NOMO-1 (cell line): ENCODE data around the gene BTLA.
A peak's percentile ranks its signal among the peaks of the same experiment; 100 is the strongest.
"Not testable (repeated sequence)": the region's sequence is repeated elsewhere in the genome, so short reads cannot be mapped to it uniquely, and the experiment has no call there.

ENCODE experiments used
- DNase-seq, 2 experiments: peaks; one replicate each; lab custom pipeline; 2025; ENCODE audit not compliant: unreplicated experiment in 2 of 2; lab: John Stamatoyannopoulos, UW

Gene BTLA

DNA sequence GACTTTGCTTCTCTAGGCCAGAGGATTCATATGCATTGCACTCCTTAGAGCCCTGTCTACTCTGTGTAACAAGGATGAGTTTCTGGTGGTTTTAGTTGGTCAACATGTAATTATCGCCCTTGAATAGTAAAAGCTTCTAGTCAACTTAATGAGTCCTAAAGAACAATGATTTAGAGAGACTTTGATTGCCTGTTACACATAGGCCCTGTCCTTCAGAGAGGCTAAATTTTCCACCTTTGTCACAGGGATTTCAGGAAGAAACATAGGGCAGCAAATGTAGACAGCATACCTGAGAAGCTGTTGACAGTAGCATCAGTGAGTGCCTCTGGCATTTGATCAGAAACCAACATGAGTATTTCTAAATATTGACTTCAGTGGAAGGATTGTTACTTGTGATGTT lies 7.1 kb downstream of the BTLA start:
- DNase-seq = no peak

DNA sequence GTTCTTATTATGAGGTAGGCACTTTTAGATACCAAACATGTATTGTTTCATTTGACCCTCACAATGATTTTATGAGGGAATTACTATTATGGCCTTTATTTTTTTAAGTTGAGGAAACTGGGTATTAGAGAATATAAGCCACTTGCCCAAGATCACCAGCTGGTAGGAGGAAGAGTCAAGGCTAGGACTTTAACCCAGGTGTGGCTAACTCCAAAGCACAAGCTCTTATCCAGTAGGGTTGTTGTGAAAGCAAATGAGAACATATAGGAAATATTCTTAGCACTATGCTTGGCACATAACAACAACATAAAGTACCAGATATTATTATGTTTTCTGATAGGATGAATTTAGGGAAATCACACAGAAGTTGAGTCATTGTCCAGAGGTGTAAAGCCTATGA lies 7.9 kb downstream of the BTLA start:
- no peak for DNase-seq

DNA sequence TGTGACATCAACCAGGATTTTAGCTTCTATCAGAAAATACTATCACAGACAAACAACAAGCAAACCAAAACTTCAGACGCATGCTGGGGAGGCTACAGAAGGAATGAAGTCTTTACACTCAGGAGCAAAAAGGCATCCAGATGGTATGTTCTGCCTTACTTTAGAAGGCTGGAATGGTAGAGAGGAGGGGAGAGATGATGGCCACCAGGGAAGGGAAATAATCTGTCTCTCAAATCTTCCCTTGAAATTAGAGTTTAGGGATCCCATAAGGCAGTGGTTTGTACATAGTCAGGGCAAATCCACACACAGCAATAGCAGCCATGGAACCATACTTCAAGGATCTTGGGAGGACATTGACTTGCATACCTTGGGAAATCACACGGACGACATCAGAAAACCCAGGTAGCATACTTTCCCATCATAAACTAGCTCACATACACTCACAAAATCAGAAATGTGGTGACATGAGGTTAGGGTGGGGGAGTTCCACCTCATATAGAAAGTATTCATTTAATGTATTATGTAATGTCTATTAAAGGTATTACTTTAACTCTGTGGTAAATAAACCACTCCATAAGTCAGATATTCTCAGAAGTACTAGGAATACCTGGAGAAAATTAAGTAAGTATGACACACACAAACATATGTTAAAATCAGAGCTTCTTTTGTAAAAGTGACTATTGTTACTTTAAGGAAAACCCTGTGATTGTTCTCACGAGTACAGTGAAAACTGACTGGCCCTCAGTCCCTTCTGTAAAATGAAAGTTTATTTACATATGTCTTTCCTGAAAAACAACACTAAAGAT lies 9.4 kb downstream of the BTLA start:
- DNase-seq = no peak

DNA sequence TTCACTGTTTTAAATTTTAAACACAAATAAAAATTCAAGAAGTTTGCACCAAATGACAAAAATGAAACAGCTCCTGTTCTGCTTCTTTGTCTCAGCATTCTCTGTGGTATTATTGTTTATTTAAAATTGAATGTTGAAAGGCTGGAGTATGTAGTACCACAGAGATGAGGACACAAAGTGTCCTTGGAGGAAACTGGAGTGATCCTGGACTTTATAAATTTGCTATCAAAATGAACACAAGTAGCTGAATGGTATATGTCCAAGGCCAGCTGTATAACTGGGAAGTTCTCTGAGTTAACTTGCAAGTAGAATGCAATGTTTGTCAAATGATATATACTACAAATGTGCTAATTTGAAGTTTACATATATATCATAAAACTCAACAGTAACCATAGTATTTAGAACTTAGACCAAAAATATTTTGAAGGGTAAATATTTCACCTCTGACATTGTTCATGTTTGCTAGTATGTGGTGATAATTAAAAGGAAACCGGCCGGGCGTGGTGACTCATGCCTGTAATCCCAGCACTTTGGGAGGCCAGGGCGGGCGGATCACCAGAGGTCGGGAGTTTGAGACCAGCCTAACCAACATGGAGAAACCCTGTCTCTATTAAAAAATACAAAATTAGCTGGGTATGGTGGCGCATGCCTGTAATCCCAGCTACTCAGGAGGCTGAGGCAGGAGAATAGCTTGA lies 12.3 kb downstream of the BTLA start:
- no peak for DNase-seq

DNA sequence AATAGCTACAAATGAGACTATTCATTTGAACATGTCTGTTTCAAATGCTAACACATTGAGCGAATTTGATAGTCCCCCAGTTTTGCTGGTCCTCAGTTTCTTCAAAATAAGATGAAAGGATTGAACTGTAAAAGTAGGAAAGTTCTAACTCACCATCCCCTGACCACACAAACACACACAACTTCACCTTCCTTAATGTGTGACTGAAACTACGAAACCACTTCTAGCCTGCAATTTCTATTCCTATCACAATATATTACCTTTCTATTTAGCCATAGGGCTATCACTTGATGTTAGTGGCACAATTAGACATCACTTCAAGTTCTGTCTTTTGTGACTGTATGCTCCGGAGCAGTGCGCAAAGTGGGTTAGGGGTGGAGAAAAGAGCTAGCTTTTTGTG lies 14.9 kb downstream of the BTLA start:
- no peak for DNase-seq

DNA sequence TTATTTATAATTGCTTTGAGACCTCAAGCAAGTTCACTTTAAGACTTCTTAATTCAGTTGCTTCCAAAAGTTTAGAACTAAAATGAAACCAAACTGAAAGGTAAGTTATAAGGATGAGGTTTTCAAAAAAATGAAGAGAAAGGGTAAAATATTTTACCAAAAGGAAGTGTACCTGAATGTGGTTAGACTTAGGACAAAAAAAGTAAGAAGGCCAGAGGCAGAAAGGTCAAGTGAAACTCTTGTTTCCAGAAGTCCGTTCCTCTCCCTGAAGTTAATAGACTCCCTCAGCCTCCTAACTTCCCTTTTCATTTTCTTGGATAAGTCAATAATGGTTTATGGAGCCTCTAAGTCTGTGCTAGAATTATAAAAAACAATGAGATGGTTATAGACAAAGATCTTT lies 16.6 kb downstream of the BTLA start:
- peak in 1 of 2 experiments; percentile 34 for DNase-seq

DNA sequence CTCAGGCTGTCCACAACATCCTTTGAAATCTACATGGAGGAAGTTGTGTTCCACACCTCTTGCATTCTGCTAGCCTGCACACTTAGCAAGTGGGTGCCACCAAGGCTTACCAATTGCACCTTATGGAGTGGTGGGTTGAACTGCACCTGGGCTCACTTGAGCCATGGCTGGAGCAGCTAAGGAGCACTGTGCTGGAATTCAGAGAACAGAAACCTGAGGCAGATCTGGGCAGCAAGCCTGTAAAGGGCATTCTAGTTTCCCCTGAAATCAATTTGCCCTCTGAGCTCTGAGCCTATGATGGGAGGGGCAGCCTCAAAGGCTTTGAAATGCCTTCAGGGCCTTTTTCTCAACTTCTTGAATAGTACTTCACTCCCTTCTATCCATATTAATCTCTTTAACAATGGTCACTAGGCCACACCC lies 18.0 kb downstream of the BTLA start:
- no peak for DNase-seq

DNA sequence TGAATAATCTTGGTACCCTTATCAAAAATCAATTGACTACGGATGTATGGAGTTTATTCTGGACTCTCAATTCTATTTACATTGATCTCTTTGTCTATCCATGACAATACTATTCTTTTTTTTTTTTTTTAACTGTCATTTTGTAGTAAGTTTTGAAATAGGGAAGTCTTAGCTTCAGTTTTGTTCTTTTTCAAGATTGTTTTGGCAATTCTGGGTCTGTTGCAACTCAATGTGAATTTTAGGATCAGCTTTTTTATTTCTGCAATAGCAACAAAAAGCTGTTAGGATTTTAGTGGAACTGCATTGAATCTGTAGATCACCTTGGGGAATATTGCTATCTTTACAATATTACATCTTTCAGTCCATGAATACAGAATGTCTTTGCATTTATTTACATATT lies 21.4 kb downstream of the BTLA start:
- peak; percentile 43 to 81 for DNase-seq

DNA sequence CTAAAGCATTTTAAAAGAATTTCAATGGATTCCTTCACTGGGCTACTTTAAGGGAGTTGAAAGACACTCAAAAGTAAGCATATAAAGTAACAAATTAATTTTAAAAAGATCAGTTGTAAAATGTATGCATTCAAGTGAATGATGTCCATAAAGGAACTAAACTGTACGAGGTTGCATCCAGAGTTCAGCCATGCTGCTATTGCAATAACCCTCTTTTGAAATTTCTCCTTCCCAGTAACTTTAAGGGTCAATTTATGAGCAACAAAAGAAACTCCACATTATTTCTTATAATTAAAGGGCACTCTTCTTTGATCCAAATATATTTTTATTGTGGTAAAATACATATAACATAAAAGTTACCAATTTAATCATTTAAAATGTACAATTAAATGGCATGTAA lies 22.9 kb downstream of the BTLA start:
- DNase-seq = no peak

DNA sequence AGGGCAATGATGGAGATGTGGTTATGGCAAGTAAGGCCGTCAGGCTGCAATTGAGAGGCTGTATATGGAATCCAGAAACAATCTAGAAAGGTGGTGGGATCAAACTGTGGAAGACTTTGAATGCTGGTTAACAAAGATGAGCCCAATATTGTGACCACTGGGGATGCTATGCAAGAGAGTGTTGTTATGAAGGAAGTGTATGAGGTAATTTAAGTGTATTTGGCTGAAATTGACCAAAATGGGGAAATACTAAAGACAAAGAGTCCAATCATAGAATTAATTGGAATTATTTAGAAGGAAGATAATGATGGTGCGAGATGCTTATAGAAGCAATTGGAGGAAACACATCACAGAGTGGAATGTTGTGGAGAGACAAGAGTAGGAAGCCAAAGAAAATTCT lies 24.5 kb downstream of the BTLA start:
- DNase-seq = peak in 1 of 2 experiments; percentile 52

DNA sequence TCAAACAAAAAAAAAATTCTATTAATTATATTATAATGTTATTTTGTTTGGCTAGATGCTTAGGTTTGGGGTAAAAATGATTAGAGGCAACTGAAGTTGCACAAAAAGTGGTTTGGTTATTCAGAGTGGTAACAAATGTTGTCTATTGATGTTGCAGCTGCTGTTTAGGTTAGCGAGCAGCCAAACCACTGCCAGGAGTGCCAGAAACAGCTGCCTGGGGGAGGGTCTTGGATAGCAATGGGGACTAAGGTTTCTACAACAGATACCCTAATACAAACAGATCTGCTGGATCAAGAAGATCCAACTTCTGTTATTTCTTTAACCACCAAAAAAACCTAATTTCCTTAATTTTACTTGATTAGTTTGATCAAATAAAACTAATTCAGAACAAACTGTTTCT lies 26.6 kb downstream of the BTLA start:
- DNase-seq = no peak

DNA sequence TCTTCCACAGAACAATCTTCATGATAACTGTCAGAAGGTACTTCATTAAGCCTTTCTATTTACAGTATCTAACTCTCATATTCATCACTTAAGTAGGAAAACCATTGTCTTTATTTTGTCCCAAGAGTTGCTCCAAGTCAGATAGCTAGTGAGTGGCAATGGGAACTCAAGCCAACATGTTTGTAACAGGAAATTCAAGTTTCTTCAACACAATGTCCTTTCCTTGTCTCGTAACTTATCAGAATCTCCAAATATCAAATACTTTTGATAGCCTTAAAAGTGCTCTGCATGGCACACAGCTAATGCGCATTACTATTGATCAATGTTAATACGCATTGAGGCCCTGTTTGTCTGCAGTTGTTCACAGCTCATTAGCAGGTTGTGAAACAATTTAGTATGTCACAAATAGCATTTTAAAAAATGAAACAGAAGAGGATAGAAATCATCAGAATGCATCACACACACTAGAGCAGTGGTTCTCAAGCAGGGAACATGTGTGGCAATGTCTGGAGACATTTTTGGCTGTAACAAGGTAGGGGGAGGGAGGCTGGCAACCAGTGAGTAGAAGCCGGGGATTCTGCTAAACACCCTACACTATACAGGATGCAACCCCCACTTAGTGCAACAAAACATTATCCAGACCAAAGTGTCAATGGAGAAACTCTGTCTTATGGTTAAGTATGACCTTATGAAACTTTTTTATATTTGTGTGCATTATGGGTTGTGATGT lies 27.5 kb downstream of the BTLA start:
- no peak for DNase-seq

DNA sequence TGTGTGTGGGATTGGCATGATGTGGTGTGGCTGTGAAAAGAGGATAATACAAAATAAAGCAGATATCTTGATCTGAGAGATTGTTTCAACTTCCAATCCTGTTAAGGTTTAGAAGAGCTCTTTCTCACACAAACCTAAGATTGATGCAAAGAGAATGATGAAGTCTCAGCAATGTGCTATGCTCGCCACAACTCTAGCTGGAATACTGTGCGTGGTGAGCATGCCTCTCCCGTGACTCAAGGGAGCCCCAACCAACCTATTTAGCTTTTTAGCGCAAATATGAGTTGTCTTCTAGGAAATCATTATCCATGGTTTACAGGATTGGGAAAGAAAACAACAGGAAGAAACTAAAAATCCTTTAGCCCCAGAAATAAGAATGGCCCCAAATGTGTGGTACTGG lies 28.5 kb downstream of the BTLA start:
- no peak for DNase-seq

DNA sequence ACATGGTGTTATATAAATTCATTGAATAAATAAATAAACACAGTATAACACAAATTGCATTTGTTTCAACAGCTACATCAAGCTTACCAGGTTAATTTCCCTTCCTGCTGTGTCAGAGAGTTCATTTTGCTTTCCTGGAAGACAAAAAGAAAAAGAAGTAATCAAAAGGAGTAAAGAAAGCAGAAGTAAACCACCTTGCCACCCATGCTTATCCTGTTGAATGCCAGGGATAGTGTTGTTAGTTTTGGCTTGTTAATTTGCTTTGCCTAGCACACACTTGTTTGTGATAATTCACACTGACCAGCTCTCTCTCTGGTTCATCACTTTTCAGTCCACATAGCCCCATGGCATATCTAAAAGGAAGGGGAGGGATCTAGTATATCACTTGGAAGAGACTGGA lies 29.6 kb downstream of the BTLA start:
- DNase-seq = no peak

DNA sequence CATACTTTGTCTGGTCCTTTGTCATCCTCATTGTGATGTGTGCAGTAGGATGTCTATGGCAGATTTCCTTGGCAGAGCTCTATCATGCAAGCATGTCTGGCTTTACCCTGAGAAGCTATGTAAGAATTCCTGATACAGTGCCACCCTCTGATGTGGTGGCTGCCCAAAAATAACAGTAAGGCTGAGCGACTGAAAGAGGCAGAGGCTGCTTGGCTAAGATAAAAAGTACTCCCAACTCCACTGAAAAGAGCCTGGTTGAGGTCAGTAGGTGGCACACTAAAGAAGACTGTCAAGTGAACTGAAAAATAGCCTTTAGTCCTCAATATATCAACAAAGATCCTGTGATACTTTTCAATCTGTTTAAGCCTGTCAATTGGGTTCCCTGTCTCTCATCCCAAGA lies 31.7 kb downstream of the BTLA start:
- DNase-seq = no peak

DNA sequence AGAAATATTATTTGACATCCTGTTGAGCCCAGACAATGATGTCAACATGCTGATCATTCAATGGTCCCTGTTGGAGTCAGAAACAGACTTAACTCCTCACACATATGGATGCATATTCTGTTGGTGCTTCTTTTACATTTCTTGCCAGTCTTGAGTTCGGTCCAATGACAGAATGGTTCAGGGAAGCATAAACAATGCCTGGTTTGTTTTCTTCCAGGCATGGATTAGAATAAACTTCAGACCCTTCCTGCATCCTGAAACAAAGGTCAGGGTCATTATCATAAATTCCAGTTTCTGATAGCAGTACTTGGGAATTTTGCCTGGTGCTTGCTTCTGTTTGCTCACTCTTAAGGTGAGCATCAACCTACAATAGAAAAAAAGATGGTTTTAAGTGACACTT lies 33.3 kb downstream of the BTLA start:
- no peak for DNase-seq

DNA sequence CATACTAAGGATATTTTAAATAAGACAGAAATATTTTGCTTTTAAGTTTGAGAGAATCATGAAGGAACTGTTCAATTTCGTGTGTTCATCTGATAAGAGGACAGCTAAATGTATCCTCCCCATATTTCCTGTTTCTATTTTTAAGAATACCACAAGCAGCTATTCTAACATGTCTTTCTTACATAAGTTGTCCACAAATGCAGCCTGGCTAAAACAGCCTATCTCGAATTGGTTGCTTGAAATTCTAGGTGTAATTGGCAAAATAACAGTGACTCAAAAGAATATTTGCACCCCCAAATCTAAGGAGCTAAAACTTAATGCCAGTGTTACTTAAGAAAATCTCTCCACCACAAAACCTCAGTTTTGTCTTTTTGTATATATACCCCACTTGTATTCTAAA lies 35.0 kb downstream of the BTLA start:
- peak; percentile 22 to 86 for DNase-seq

DNA sequence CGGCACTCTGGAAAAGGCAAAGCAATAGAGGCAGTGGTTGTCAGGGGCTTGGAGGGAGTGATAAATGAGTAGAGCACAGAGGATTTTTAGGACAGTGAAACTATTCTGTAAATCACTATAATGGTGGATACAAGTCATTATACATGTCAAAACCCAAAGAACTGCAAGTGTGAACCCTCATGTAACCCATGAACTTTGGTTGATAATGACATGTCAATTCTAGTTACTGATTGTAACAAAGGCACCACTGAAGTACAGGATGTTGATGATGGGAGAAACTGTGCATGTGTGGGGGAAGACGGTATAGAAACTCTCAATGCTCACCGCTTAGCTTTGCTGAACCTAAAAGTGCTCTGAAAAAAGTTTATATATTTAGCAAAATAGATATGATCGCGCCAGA lies 36.0 kb downstream of the BTLA start:
- no peak for DNase-seq

DNA sequence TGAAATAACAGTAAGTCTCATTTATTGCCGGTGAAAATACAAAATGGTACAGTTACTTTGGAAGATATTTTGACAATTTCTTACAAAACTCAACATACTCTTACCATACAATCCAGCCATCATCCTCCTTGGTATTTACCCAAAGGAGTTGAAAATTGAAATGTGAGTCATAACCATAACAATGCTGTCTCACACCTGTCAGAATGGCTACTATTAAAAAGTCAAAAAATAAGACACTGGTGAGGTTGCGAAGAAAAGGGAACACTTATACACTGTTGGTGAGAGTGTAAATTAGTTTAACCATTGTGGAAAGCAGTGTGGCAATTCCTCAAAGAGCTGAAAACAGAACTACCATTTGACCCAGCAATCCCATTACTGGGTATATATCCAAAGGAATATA lies 37.5 kb downstream of the BTLA start:
- not testable (repeated sequence) for DNase-seq

DNA sequence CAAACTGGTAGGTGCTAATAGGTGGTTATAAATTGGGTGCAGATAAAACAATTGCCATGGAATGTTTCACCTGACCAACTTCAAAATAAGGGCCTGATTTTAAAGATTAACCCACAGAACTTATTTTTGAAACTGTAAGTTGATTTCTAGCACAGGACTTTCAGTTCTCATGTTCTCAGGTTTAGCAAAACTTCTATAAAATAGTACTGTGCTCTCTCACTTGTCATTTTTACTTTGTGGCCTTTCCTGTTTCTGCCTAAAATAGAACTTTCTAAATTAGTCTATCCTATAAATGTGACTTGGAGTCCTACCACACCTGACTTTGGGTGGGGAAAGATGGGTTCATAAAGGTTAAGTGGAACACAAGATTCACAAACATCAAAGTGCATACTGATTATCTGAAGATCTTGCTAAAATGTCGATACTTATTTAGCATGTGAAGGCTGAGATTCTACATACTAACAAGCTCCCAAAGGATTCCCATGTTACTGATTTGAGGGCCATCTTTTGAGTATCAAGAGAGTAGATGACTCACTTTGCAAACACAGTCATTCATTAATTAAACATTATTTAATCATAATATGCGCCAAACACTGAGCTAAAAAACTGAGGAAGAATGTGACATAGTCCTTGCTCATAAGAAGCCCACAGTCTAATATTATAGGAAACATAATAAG lies 38.6 kb downstream of the BTLA start:
- no peak for DNase-seq

DNA sequence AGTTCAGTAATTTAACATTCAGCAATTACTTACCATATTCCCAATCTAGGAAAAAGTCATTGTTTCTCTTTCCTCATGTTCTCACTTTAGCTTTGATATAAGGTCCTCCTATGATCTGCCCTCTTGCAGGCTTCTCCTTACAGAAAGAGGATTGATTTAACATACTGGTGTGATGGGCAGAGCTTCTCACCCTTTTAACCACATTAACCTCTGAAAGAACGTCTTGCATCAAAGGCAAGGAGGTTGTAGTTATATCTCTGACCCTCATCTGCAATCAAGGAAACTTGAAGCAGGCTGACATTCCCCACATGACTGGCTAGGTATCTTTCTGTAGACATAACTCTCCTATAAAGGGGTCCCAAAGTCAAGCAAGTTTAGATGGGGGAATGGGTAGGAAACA lies 39.5 kb downstream of the BTLA start:
- DNase-seq = no peak
